ENCODE results near the gene AGK.

AGK gene

GRCh38 chr7:141619745-141620144, 68.5 kb downstream of the AGK start:
- no peak for TF ChIP-seq CTCF (IDR thresholded peaks at IDR 0.05; ENCODE audit: insufficient read depth, missing control alignments)
- DNase-seq (ENCODE audit: insufficient read length, low spot score) = no peak
- FAIRE-seq = no peak

- no peak for FAIRE-seq
- no peak for TF ChIP-seq CTCF (IDR thresholded peaks at IDR 0.05; ENCODE audit: insufficient read depth, missing control alignments)
- no peak for DNase-seq (ENCODE audit: insufficient read length, low spot score)
Observed at GRCh38 chr7:141624763-141625162, 73.6 kb downstream of the AGK start.

GRCh38 chr7:141630621-141631020, 79.4 kb downstream of the AGK start:
- no peak for TF ChIP-seq CTCF (IDR thresholded peaks at IDR 0.05; ENCODE audit: insufficient read depth, missing control alignments)
- DNase-seq (ENCODE audit: insufficient read length, low spot score) (no peak), FAIRE-seq (no peak)

GRCh38 chr7:141631525-141631924, 80.3 kb downstream of the AGK start:
- no peak for TF ChIP-seq CTCF (IDR thresholded peaks at IDR 0.05; ENCODE audit: insufficient read depth, missing control alignments)
- DNase-seq (ENCODE audit: insufficient read length, low spot score) (no peak), FAIRE-seq (no peak)

- FAIRE-seq (no peak), DNase-seq (ENCODE audit: insufficient read length, low spot score) (no peak)
- TF ChIP-seq CTCF (IDR thresholded peaks at IDR 0.05; ENCODE audit: insufficient read depth, missing control alignments) = no peak
Observed at GRCh38 chr7:141634065-141634464, 82.9 kb downstream of the AGK start.

GRCh38 chr7:141636053-141636452, 84.8 kb downstream of the AGK start:
- no peak for TF ChIP-seq CTCF (IDR thresholded peaks at IDR 0.05; ENCODE audit: insufficient read depth, missing control alignments)
- DNase-seq (ENCODE audit: insufficient read length, low spot score) = no peak
- FAIRE-seq = no peak

GRCh38 chr7:141640239-141640840, 89.1 kb downstream of the AGK start:
- DNase-seq (ENCODE audit: insufficient read length, low spot score) (no peak), FAIRE-seq (no peak)
- no peak for TF ChIP-seq CTCF (IDR thresholded peaks at IDR 0.05; ENCODE audit: insufficient read depth, missing control alignments)
